Activated CD4-positive, alpha-beta T cell treated with anti-CD3 and anti-CD28 coated beads, Interleukin-2, amount 10 ng/mL, durations not matched to agents 24 days and 14 days (primary cell): Measurements from ENCODE around the gene ANAPC7. TPM values are rescaled to one million over a fixed set of nuclear protein-coding genes. Genes with fewer than 3 reads are reported as not detected.
"Not testable (repeated sequence)": the region's sequence is repeated elsewhere in the genome, so short reads cannot be mapped to it uniquely, and the experiment has no call there.

Experiments used
- DNase-seq: peaks from one replicate; pipeline ENCODE4 v3.0.0; 2022
- H3K27ac Mint-ChIP-seq: one replicate; pipeline ENCODE4 v1.8.0; 2022; ENCODE audit warnings: mild to moderate bottlenecking, mixed read lengths
- H3K27me3 Mint-ChIP-seq: one replicate; pipeline ENCODE4 v1.8.0; 2022; ENCODE audit warnings: mixed read lengths
- H3K36me3 Mint-ChIP-seq: one replicate; pipeline ENCODE4 v1.8.0; 2022; ENCODE audit warnings: low read depth, mild to moderate bottlenecking, mixed read lengths
- H3K4me1 Mint-ChIP-seq: one replicate; pipeline ENCODE4 v1.8.0; 2021; ENCODE audit warnings: mixed read lengths
- H3K4me3 Mint-ChIP-seq: one replicate; pipeline ENCODE4 v1.8.0; 2022; ENCODE audit warnings: mild to moderate bottlenecking, moderate library complexity, mixed read lengths
- H3K9me3 Mint-ChIP-seq: one replicate; pipeline ENCODE4 v1.8.0; 2021; ENCODE audit warnings: mixed read lengths
- intact Hi-C: fragments of 100-400 bp; cut with micrococcal nuclease; formaldehyde crosslinking; loops from one replicate; pipeline ENCODE4 v1.15.1; 2023
- total RNA-seq: library from RNA; stranded (reverse); gene quantifications from 2 replicates; pipeline ENCODE4 v1.2.3, GENCODE V29; 2022

The ANAPC7 gene
- total RNA-seq, 1 donor from 2014 or later: 71.4 TPM

DNA sequence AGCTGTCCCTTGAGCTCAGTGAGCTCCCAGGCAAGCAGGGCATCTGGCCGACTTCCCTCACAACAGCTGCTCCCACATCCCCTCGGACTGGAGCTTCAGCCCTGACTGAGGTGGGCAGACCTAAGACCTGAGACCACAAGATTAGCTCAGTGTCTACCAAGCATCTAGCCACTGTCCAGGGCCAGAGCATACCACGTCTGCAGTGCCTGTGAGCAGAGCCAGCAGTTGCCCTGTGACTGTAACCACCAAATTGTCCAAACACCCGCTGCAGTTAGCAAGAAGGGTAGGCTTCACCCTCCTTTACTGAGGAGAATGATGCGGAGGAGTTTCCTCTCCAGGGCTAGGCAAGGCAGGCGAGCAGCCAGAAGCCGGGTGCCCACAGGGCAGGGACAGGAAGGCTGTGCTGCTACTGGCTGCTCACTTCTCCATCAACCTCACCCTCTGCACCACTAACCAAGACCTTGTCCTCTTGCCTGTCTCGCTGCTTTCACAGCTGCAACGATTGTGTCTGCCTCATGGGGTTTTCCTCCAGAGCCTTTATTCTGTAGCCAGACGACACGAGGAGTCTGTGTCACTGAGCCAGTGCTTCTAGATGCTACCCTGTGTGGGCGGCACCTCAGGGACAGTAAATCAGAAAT, 53.9 kb downstream of the ANAPC7 start:
- intact Hi-C loops: no loop called here
- peaks cover 36% of the 10 kb centered on the region for H3K36me3 Mint-ChIP-seq

DNA sequence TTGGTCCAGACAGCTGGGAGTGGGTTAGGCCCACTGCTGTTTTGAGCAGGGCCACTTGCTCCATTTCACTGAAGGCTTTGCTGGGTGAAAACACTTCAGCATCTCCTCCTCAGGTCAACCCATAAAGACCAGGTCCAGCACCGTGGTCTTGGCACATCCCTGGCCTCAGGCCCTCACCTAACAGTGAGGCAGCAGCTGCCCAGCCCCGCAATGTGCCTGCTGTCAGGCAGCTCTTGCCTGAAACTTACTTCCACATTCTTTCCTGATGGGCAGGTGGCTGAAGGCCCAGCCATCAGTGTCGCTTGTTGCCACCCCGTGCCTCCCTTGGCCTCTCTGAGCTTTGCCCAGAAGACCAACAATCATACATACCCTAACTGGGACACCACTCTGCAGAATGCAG, 54.4 kb downstream of the ANAPC7 start:
- peak overlapping the region; percentile 90 for H3K27ac Mint-ChIP-seq
- H3K4me1 Mint-ChIP-seq: peaks cover 36% of the 10 kb centered on the region
- H3K36me3 Mint-ChIP-seq: peaks cover 40% of the 10 kb centered on the region
- intact Hi-C loops: no loop called here
- no peak for DNase-seq
- H3K4me3 Mint-ChIP-seq: peak overlapping the region; percentile 65
- H3K9me3 Mint-ChIP-seq: no peaks in the 10 kb centered on the region
- H3K27me3 Mint-ChIP-seq: no peaks in the 10 kb centered on the region

More for the DNA sequence above, 53.9 kb downstream of the ANAPC7 start:
- Mint-ChIP-seq H3K4me1 (peaks cover 40% of the 10 kb centered on the region), H3K4me3 (peak overlapping the region; percentile 65), H3K27me3 (no peaks in the 10 kb centered on the region), H3K27ac (peak overlapping the region; percentile 90), H3K9me3 (no peaks in the 10 kb centered on the region)
- peak; percentile 85 for DNase-seq

DNA sequence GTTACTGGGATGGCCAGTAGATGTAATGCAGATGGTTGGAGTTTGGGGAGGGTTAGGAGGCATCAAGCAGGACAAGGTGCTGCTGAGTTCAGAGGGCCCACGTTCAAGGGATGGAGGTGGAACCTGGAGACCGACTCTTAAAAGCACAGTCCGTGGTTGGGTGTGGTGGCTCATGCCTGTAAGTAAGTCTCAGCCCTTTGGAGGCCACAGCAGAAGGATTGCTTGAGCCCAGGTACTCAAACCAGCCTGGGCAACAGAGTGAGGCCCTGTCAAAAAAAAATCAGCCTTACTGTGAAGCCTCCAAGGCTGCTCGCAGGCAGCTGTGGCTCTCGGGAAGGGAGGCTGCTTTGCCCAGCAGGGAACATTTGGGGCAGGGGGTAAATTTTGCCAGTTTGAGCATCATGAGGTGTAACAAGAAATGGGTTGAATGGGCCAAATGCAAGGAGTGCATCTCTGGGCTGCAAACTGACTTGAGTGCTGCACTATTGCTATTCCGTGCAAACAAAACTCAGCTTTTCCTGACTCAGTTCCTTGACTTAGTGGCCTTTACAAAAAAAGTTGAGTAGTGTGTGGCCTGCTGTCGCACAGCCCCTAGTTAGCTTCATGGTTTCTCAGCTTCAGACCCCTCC, 55.0 kb downstream of the ANAPC7 start:
- no peaks in the 10 kb centered on the region for H3K9me3 Mint-ChIP-seq
- H3K36me3 Mint-ChIP-seq: peaks cover 46% of the 10 kb centered on the region
- peaks cover 32% of the 10 kb centered on the region for H3K4me1 Mint-ChIP-seq
- no peaks in the 10 kb centered on the region for H3K27me3 Mint-ChIP-seq
- intact Hi-C loops: no loop called here
- no peak for DNase-seq
- peak overlapping the region; percentile 40 for H3K4me3 Mint-ChIP-seq
- H3K27ac Mint-ChIP-seq: peak overlapping the region; percentile 90

DNA sequence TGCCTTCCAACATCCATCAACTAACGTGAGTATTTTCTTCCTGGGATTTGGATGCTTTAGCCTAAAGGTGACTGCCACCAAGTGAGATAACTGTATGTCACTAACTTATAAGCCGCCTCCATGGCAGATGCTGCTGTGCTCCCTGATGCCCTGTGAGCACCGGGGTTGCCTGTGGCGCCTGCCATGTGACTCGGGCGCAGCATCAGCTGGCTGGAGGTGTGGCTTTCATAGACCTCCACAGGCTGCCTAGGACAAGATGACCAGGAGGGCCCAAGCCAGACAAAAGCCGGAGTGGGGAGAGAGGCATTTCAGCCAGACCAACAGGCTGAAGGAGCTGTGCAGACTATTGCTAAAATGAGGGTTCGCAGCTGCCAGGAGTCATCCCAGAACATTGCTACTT, 55.7 kb downstream of the ANAPC7 start:
- H3K36me3 Mint-ChIP-seq: peaks cover 53% of the 10 kb centered on the region

DNA sequence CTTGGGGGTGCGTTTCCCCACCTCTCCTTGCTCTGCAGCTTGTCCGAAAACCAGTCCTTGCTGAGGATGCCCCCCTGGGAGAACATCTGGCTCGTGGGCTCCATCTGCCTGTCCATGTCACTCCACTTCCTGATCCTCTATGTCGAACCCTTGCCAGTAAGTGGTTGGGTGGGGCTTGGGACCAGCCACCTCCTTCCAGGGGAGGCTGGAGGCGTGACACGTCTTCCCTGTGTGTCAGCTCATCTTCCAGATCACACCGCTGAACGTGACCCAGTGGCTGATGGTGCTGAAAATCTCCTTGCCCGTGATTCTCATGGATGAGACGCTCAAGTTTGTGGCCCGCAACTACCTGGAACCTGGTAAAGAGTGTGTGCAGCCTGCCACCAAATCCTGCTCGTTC, 57.5 kb downstream of the ANAPC7 start:
- Mint-ChIP-seq H3K36me3 (peaks cover 67% of the 10 kb centered on the region), H3K27me3 (no peaks in the 10 kb centered on the region), H3K27ac (no peak overlapping the region), H3K4me3 (no peak overlapping the region), H3K9me3 (no peaks in the 10 kb centered on the region), H3K4me1 (peaks cover 29% of the 10 kb centered on the region)
- DNase-seq: no peak
- intact Hi-C loops: no loop called here

More for the DNA sequence above, 55.7 kb downstream of the ANAPC7 start:
- Mint-ChIP-seq H3K27ac (peak overlapping the region; percentile 41), H3K4me1 (peaks cover 29% of the 10 kb centered on the region), H3K4me3 (no peak overlapping the region), H3K9me3 (no peaks in the 10 kb centered on the region), H3K27me3 (no peaks in the 10 kb centered on the region)
- no peak for DNase-seq
- intact Hi-C loops: no loop called here

DNA sequence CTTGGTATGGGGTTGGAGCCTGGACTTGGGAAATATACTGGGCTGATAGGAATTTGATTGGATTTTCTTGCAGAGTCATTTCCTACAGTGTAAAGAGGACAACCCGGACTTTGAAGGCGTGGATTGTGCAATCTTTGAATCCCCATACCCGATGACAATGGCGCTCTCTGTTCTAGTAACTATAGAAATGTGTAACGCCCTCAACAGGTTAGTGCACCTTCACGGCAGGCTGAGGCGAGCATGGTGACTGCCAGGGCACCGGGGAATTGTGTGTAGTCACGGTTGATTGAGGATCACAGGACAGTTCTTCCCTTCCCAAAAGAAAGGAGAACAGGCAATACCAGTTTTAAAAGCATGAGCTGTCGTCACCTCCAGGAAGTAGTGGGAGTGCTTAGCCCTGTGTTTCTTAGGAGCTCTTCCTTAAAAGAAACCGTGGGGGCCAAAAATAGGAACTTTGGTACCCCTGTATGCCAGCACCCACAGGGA, 58.3 kb downstream of the ANAPC7 start:
- Mint-ChIP-seq H3K9me3 (no peaks in the 10 kb centered on the region), H3K36me3 (peaks cover 73% of the 10 kb centered on the region), H3K4me1 (peaks cover 28% of the 10 kb centered on the region), H3K27me3 (no peaks in the 10 kb centered on the region), H3K4me3 (no peak overlapping the region), H3K27ac (peak overlapping the region; percentile 20)
- no peak for DNase-seq
- intact Hi-C loops: no loop called here

DNA sequence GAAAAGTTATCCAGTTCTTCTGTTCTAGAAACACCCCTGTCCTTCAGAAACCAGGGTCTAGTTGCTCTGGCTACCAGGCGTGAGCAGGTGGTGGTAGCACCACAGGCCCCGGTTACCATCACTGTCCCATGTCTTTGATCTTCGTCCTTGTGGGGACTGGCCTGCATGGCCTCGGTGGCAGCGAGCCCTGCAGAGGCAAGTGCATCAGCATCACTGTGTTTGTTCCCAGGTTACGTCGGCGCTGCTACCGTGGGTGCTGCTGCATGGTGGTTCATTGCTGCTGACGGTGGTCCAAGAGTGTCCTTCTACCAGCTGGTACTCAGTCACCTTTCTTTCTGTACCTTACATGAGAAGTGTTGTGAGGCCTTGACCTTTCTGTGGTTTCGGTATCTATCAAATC, 58.9 kb downstream of the ANAPC7 start:
- Mint-ChIP-seq H3K4me1 (peaks cover 23% of the 10 kb centered on the region), H3K4me3 (no peak overlapping the region), H3K27ac (no peak overlapping the region), H3K36me3 (peaks cover 78% of the 10 kb centered on the region), H3K27me3 (no peaks in the 10 kb centered on the region), H3K9me3 (no peaks in the 10 kb centered on the region)
- DNase-seq: no peak
- intact Hi-C loops: no loop called here

DNA sequence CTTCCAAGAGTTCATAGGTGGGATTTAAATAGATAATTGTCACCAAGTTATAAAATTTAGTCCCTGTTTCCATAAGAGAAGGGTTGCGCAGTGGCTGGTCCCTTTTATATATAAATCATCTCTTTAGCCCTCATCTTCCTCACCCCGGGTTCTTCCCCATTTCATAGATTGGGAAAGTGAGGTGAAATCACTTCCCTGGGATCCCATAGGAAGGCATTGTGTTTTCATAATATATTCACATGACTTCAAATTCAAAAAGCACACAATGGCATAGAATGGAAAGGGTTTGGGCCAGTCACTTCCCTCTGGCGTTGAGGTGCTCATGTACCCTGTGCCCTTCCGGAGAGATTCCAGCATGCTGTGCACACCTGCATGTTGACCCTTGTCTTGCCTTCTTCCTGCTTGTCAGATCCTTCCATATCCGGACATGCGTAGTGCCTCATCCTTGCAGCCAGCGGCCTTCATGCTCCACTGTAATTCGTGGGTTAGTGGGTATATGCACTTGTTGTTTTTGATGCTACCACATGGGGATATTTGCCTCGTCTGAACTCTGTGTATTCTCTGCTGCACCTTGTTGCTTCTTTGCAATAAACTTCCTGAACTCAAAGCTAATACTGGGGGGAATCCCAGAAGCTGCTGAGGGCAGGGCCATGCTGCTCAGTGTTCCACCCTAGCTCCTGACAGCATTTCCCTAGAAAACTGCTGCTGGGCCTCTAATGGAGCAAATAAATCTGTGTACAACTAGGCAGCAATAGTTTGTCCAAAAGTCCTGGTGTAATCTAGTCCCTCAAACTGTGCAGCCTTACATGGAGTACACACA, 59.6 kb downstream of the ANAPC7 start:
- DNase-seq: no peak
- Mint-ChIP-seq H3K27ac (no peak overlapping the region), H3K4me1 (peaks cover 15% of the 10 kb centered on the region), H3K4me3 (no peak overlapping the region), H3K36me3 (peaks cover 81% of the 10 kb centered on the region), H3K27me3 (no peaks in the 10 kb centered on the region), H3K9me3 (no peaks in the 10 kb centered on the region)
- intact Hi-C loops: no loop called here

DNA sequence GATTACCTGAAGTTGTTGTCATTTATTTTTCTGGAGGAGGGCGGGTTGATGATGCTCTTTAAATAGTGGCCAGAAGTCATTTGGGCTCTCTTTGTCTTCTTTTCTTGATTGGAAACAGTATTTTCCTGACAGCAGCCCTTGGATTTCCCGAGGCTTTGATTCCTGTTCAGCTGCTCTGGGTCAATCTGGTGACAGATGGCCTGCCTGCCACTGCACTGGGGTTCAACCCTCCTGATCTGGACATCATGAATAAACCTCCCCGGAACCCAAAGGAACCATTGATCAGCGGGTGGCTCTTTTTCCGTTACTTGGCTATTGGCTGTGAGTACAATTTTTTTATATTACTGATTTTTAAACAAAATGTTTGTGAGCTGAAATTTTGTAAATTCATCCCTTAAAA, 60.4 kb downstream of the ANAPC7 start:
- Mint-ChIP-seq H3K27ac (no peak overlapping the region), H3K4me3 (no peak overlapping the region), H3K27me3 (no peaks in the 10 kb centered on the region), H3K36me3 (peaks cover 86% of the 10 kb centered on the region), H3K9me3 (no peaks in the 10 kb centered on the region), H3K4me1 (peaks cover 9% of the 10 kb centered on the region)
- intact Hi-C loops: no loop called here
- no peak for DNase-seq

DNA sequence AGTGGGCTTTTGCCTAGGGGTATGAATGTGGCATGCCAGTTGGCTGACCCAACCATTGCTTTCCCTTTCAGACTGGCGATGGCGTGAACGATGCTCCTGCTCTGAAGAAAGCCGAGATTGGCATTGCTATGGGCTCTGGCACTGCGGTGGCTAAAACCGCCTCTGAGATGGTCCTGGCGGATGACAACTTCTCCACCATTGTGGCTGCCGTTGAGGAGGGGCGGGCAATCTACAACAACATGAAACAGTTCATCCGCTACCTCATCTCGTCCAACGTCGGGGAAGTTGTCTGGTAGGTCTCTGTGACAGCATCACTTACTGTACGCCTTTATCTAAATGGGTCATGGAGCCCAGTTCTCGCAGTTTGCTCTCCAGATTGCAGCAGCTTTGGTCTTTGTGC, 61.4 kb downstream of the ANAPC7 start:
- H3K27ac Mint-ChIP-seq: no peak overlapping the region
- peaks cover 85% of the 10 kb centered on the region for H3K36me3 Mint-ChIP-seq
- no peak overlapping the region for H3K4me3 Mint-ChIP-seq
- no peaks in the 10 kb centered on the region for H3K9me3 Mint-ChIP-seq
- no peak for DNase-seq
- no peaks in the 10 kb centered on the region for H3K27me3 Mint-ChIP-seq
- peaks cover 2% of the 10 kb centered on the region for H3K4me1 Mint-ChIP-seq
- intact Hi-C loops: no loop called here

DNA sequence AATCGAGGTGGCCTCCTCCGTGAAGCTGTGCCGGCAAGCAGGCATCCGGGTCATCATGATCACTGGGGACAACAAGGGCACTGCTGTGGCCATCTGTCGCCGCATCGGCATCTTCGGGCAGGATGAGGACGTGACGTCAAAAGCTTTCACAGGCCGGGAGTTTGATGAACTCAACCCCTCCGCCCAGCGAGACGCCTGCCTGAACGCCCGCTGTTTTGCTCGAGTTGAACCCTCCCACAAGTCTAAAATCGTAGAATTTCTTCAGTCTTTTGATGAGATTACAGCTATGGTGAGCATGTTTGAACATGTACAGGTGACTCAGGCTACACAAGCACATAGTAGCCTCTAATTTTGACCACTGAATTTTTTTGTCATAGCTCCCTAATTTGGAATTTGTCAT, 62.8 kb downstream of the ANAPC7 start:
- H3K4me3 Mint-ChIP-seq: no peak overlapping the region
- H3K27me3 Mint-ChIP-seq: no peaks in the 10 kb centered on the region
- H3K4me1 Mint-ChIP-seq: peaks cover 2% of the 10 kb centered on the region
- DNase-seq: no peak
- H3K27ac Mint-ChIP-seq: peak overlapping the region; percentile 25
- peaks cover 83% of the 10 kb centered on the region for H3K36me3 Mint-ChIP-seq
- intact Hi-C loops: no loop called here
- H3K9me3 Mint-ChIP-seq: no peaks in the 10 kb centered on the region

DNA sequence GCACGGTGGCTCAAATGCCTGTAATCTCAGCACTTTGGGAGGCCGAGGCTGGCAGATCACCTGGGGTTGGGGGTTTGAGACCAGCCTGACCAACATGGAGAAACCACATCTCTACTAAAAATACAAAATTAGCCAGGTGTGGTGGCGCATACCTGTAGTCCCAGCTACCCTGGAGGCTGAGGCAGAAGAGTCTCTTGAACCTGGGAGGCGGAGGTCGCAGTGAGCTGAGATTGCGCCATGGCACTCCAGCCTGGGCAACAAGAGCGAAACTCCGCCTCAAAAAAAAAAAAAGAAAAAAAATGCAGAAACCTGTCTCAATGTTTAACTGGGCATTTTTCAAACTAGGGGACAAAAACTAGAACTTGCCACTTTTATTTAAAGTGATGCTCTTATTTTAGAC, 63.2 kb downstream of the ANAPC7 start:
- intact Hi-C loops, H3K27ac Mint-ChIP-seq, H3K4me3 Mint-ChIP-seq, H3K4me1 Mint-ChIP-seq, DNase-seq, H3K27me3 Mint-ChIP-seq, H3K9me3 Mint-ChIP-seq: not testable (repeated sequence)
- peaks cover 87% of the 10 kb centered on the region for H3K36me3 Mint-ChIP-seq

DNA sequence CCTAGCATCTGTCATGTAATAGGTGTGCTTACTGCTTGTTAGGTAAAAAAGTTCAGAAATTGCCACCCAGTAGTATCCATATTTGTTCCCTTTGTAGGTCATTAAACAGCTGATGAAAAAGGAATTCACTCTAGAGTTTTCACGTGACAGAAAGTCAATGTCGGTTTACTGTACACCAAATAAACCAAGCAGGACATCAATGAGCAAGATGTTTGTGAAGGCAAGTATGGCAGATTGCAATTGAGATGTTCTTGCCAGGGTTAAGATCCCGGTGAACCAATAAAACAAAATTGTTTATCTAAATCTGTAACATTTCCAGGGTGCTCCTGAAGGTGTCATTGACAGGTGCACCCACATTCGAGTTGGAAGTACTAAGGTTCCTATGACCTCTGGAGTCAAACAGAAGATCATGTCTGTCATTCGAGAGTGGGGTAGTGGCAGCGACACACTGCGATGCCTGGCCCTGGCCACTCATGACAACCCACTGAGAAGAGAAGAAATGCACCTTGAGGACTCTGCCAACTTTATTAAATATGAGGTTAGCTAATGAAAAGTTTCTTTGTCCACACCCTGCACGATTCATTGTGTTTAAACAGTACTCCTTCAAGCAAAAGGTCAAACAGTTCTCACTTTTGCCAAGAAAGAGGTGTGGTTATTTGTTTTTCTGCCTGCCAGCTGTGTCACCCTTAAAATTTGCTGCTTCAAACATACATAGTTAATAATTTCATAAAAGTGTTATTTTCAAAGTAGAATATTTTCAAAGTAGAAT, 64.1 kb downstream of the ANAPC7 start:
- intact Hi-C loops: no loop called here
- H3K27ac Mint-ChIP-seq: no peak overlapping the region
- DNase-seq: no peak
- H3K9me3 Mint-ChIP-seq: no peaks in the 10 kb centered on the region
- no peaks in the 10 kb centered on the region for H3K27me3 Mint-ChIP-seq
- no peak overlapping the region for H3K4me3 Mint-ChIP-seq
- H3K4me1 Mint-ChIP-seq: no peaks in the 10 kb centered on the region
- H3K36me3 Mint-ChIP-seq: peaks cover 86% of the 10 kb centered on the region
